OCI-LY7 (cell line): ENCODE measurements around the gene NFKBIB. TPM values are rescaled to one million over a fixed set of nuclear protein-coding genes. Genes with fewer than 3 reads are reported as not detected.
A peak's percentile ranks its signal among the peaks of the same experiment; 100 is the strongest.

Experiments used
- BruUV-seq: library from RNA; stranded (reverse); fragments of 400-500 nt; replicated peaks from 2 replicates; lab custom pipeline; 2021; lab: Mats Ljungman, UMichigan
- CTCF ChIA-PET: fragments of 300-600 bp; sonication (Branson Sonifier 250); formaldehyde crosslinking; loops from one replicate; lab custom pipeline; 2022; ENCODE audit warnings: antibody characterized with exemption; ENCODE audit not compliant: unreplicated experiment; lab: Charles Lee
- POLR2A ChIA-PET: fragments of 300-600 bp; sonication (Branson Sonifier 250); formaldehyde crosslinking; loops from one replicate; lab custom pipeline; 2022; ENCODE audit warnings: antibody characterized with exemption; lab: Charles Lee
- DNase-seq: peaks from one replicate; pipeline ENCODE4 v3.0.0-alpha.2; 2015; ENCODE audit warnings: low spot score
- H2AFZ ChIP-seq: fragments of 200-600 bp; sonication (generic), shearing (Covaris generic); 2 replicates; pipeline ENCODE4 v1.6.1; 2014; ENCODE audit warnings: mild to moderate bottlenecking, antibody characterized with exemption, low read length, moderate library complexity
- H3K27ac ChIP-seq: fragments of 200-600 bp; sonication (generic); 2 replicates; pipeline ENCODE4 v1.5.1; 2014; ENCODE audit warnings: mixed run types, low read depth, mild to moderate bottlenecking, moderate library complexity, low read length, inconsistent platforms; ENCODE audit not compliant: poor library complexity, severe bottlenecking
- H3K36me3 ChIP-seq: fragments of 200-600 bp; sonication (generic); 2 replicates; pipeline ENCODE4 v1.6.1; 2014; ENCODE audit warnings: mild to moderate bottlenecking, antibody characterized with exemption, low read length, moderate library complexity, mixed read lengths; ENCODE audit not compliant: insufficient read depth
- H3K4me1 ChIP-seq: fragments of 200-600 bp; sonication (generic); 2 replicates; pipeline ENCODE4 v1.5.1; 2014; ENCODE audit warnings: mild to moderate bottlenecking, low read length; ENCODE audit not compliant: insufficient read depth, poor library complexity, severe bottlenecking
- H3K4me2 ChIP-seq: fragments of 200-600 bp; sonication (generic); 2 replicates; pipeline ENCODE4 v1.6.1; 2014; ENCODE audit warnings: mild to moderate bottlenecking, low read length
- H3K4me3 ChIP-seq: fragments of 200-600 bp; sonication (generic); 2 replicates; pipeline ENCODE4 v1.5.1; 2014; ENCODE audit warnings: mild to moderate bottlenecking, low read depth, low read length; ENCODE audit not compliant: poor library complexity, severe bottlenecking
- H3K79me2 ChIP-seq: fragments of 200-600 bp; sonication (generic); 2 replicates; pipeline ENCODE4 v1.6.1; 2016; ENCODE audit warnings: low read depth, mild to moderate bottlenecking, low read length, moderate library complexity, mixed read lengths; ENCODE audit not compliant: insufficient read depth
- H3K9me2 ChIP-seq: fragments of 200-600 bp; sonication (generic); 2 replicates; pipeline ENCODE4 v1.6.1; 2016; ENCODE audit warnings: mild to moderate bottlenecking, low read length, mixed read lengths; ENCODE audit not compliant: insufficient read depth
- H3K9me3 ChIP-seq: fragments of 200-600 bp; sonication (generic); 2 replicates; pipeline ENCODE4 v1.6.1; 2014; ENCODE audit warnings: mild to moderate bottlenecking, mixed run types, low read length, mixed read lengths
- H4K20me1 ChIP-seq: fragments of 200-600 bp; sonication (generic); 2 replicates; pipeline ENCODE4 v1.6.1; 2014; ENCODE audit warnings: mild to moderate bottlenecking, antibody characterized with exemption, low read length, moderate library complexity, mixed read lengths; ENCODE audit not compliant: insufficient read depth
- EZH2phosphoT487 ChIP-seq: fragments of 200-600 bp; sonication (generic); IDR thresholded peaks from 2 replicates; pipeline ENCODE4 v1.6.1; 2018; ENCODE audit warnings: low read depth, borderline replicate concordance, mild to moderate bottlenecking, mixed run types, antibody characterized with exemption, low read length, moderate library complexity, mixed read lengths
- intact Hi-C: fragments of 100-400 bp; cut with micrococcal nuclease; formaldehyde crosslinking; loops from one replicate; pipeline ENCODE4 v1.10.0; 2022; ENCODE audit not compliant: unreplicated experiment
- total RNA-seq, 2 experiments: library from RNA; depleted of rRNA in 1 of 2; stranded (reverse); fragments of >200 nt in 1 of 2; shearing (Covaris generic) in 1 of 2; gene quantifications; 2 replicates each; pipeline ENCODE4 v1.2.3, GENCODE V29; 2014 to 2022
- TF ChIP-seq, protein P1 (sequence below): fragments of 200-600 bp; sonication (generic); conservative IDR thresholded peaks from 2 replicates; pipeline ENCODE4 v1.5.1; 2014; ENCODE audit warnings: mild to moderate bottlenecking, antibody characterized with exemption, low read length, moderate library complexity, mixed read lengths

The NFKBIB gene
- total RNA-seq, 2 experiments from 2014 or later, result 20.4 to 25.3 TPM

GRCh38 chr19:38862321-38863059 is 37.3 kb upstream of the NFKBIB start:
- Histone ChIP-seq H2AFZ (no peak overlapping the region), H3K9me3 (no peaks in the 10 kb centered on the region), H3K36me3 (peaks cover 4% of the 10 kb centered on the region; the same call in 1 of the 2 replicates), H3K4me2 (no peak overlapping the region), H3K4me1 (peaks cover 87% of the 10 kb centered on the region), H3K9me2 (no peaks in the 10 kb centered on the region), H4K20me1 (no peaks in the 10 kb centered on the region), H3K4me3 (no peak overlapping the region), H3K79me2 (no peaks in the 10 kb centered on the region), H3K27ac (peak overlapping the region; percentile 31)
- TF ChIP-seq, protein P1, sequence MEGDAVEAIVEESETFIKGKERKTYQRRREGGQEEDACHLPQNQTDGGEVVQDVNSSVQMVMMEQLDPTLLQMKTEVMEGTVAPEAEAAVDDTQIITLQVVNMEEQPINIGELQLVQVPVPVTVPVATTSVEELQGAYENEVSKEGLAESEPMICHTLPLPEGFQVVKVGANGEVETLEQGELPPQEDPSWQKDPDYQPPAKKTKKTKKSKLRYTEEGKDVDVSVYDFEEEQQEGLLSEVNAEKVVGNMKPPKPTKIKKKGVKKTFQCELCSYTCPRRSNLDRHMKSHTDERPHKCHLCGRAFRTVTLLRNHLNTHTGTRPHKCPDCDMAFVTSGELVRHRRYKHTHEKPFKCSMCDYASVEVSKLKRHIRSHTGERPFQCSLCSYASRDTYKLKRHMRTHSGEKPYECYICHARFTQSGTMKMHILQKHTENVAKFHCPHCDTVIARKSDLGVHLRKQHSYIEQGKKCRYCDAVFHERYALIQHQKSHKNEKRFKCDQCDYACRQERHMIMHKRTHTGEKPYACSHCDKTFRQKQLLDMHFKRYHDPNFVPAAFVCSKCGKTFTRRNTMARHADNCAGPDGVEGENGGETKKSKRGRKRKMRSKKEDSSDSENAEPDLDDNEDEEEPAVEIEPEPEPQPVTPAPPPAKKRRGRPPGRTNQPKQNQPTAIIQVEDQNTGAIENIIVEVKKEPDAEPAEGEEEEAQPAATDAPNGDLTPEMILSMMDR, result no peak
- no peak for TF ChIP-seq EZH2phosphoT487
- BruUV-seq, result no TSS peak
- CTCF ChIA-PET, result no interaction called here
- DNase-seq, result no peak
- POLR2A ChIA-PET, result interaction anchor here (1.0 to 4.2 kb wide), 4 partner anchors 10 to 35 kb away, joined by 4 to 21 read pairs (median 6); partner anchors contain the start of gene ECH1
- intact Hi-C loops, result no loop called here

DNA sequence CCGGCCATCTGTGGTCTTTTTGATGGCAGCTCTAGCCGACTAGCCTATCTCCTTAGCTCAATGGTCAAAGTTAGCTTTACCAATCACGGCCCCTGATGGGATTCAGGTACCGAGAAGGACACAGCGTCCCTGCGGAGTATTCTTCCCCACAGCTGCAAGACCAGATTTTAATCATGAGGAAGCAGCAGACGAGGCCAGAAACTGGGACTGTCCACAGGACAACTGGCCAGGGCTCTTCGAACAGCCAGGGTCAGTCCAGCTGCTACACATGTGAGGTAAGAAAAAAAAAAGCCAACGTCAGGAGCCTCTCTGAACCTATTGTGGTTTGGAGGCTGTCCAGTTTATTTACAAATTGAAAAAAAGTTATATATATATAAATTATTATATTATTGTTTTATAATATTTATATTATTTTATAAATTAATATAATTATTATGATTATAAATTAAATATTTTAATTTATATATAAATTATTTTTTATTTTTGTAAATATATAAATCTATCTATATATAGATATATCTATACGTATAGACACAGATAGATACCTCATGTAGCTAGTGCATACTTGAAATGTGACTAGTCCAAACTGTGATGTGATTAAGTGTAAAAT is 32.5 kb upstream of the NFKBIB start:
- Histone ChIP-seq H3K4me3 (no peak overlapping the region), H3K9me3 (no peaks in the 10 kb centered on the region), H3K4me2 (no peak overlapping the region), H3K4me1 (peaks cover 80% of the 10 kb centered on the region), H3K36me3 (peaks cover 4% of the 10 kb centered on the region; the same call in 1 of the 2 replicates), H2AFZ (no peak overlapping the region), H3K27ac (no peak overlapping the region), H3K79me2 (peaks cover 12% of the 10 kb centered on the region; the same call in 1 of the 2 replicates), H4K20me1 (no peaks in the 10 kb centered on the region), H3K9me2 (no peaks in the 10 kb centered on the region)
- intact Hi-C loops, result no loop called here
- CTCF ChIA-PET, result no interaction called here
- BruUV-seq, result no TSS peak
- no peak for TF ChIP-seq EZH2phosphoT487
- TF ChIP-seq, protein P1, result no peak
- no peak for DNase-seq
- POLR2A ChIA-PET, result interaction anchor here (0.6 to 1.3 kb wide), 3 partner anchors 9 to 49 kb away, joined by 3 to 4 read pairs (median 4); no protein-coding TSS in a partner anchor
